ENCODE measurements around the gene RGS3.

RGS3 gene

DNA sequence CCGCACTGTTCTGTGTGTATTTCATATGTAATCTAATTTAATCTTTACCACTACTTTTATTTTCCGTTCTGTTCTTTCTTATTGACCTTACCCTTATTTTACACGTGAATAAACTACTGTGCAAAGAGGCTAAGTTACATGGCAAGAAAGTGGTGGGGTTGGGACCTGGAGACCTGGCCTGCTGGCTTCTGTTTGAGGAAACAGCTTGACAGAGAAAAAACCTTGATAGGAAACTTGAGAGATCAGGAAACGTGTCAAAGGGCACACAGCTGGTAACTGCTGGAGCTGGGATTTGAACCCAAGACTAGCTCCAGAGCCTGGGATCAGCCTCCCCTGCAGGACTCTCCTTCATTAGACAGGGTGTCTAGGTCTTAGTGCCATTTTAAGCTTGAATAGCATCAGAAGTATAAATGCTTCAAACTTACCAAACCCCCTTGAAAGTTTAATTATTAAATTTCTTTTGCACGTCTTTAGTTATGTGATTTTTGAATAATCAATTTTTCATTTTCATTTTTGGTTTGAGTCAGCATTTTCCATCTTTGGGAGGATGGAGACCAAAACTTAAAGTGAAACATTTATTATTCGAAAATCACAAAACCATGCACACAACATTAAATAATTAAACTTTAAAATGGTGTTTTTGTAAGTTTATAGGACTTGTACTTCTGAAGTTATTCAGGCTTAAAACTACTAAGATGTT is 129.5 kb downstream of the RGS3 start:
- no peak for DNase-seq (ENCODE audit: low read depth)
- H3K4me3 ChIP-seq (ENCODE audit: low read depth, low read length): no peak overlapping the region
- TF ChIP-seq, protein P1, sequence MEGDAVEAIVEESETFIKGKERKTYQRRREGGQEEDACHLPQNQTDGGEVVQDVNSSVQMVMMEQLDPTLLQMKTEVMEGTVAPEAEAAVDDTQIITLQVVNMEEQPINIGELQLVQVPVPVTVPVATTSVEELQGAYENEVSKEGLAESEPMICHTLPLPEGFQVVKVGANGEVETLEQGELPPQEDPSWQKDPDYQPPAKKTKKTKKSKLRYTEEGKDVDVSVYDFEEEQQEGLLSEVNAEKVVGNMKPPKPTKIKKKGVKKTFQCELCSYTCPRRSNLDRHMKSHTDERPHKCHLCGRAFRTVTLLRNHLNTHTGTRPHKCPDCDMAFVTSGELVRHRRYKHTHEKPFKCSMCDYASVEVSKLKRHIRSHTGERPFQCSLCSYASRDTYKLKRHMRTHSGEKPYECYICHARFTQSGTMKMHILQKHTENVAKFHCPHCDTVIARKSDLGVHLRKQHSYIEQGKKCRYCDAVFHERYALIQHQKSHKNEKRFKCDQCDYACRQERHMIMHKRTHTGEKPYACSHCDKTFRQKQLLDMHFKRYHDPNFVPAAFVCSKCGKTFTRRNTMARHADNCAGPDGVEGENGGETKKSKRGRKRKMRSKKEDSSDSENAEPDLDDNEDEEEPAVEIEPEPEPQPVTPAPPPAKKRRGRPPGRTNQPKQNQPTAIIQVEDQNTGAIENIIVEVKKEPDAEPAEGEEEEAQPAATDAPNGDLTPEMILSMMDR (IDR thresholded peaks at IDR 0.05; ENCODE audit: low read depth, low read length, missing control alignments): no peak

DNA sequence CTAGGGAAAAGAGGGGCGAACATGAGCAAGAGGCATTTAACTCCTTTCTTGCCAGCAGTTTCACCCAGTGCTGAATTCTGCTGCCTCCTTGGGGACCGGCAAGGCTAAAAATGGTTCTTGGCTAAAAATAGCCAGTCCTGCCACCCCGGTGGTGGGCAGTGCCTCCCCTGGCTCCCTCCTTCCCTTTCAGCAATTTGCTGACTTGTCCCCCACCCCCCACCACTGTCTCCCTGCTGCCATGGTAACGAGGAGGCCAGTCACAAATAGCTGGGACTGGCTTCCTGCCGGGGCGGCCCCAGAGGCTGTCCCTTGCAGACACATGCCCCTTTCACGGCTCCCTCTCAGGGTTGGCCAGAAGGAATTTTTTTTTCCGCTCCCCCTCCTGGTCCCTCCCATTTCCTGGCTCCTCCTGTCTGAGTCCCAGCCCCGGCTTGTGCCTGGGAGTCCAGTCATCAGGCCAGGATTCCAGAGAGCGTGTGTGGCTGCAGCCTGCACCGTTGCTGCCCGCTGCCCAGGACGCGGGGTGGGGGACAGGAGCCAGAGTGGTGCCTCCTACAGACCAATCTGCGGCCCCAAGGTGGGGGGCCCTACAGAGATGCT is 130.3 kb downstream of the RGS3 start:
- no peak for DNase-seq (ENCODE audit: low read depth)
- no peak overlapping the region for H3K4me3 ChIP-seq (ENCODE audit: low read depth, low read length)
- TF ChIP-seq, protein P1 (IDR thresholded peaks at IDR 0.05; ENCODE audit: low read depth, low read length, missing control alignments): no peak

DNA sequence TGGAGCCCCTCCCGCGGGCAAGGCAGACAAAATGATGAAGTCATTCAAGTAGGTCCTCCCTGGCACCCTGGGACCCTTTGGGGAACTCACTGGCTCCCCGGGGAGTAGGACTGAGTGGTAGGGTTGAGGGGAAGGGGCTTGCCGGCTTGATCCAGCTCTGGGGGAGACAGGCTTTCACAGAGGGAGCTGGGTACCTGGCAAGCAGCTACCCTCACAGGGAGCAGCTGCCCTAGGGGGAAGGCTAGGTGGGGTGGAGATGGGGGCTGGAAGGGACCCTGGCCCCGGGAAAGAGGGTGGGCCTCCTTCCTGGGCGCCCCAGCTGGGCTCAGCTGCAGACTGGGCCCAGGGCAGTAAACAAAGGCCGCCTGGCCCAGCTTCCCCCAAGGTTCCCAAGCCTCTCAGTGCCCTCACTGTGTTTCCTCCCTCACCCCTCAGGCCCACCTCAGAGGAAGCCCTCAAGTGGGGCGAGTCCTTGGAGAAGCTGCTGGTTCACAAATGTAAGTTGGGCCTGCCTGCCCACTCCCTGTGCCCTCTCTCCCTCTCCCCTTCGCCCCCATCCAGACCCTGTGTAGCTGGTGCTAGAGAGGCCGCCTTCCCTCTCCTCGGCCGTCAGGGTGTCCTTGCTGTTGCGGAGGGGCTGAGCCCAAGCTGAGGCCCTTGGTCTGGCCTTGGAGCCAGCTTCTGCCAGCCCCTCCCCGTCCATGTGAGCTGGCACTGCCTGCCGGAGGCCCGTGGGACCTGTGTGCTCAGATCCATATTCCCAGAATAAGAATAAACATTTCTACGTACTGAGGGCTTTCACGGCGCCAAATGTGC is 131.2 kb downstream of the RGS3 start:
- no peak overlapping the region for H3K4me3 ChIP-seq (ENCODE audit: low read depth, low read length)
- TF ChIP-seq, protein P1 (IDR thresholded peaks at IDR 0.05; ENCODE audit: low read depth, low read length, missing control alignments): no peak
- DNase-seq (ENCODE audit: low read depth): no peak

DNA sequence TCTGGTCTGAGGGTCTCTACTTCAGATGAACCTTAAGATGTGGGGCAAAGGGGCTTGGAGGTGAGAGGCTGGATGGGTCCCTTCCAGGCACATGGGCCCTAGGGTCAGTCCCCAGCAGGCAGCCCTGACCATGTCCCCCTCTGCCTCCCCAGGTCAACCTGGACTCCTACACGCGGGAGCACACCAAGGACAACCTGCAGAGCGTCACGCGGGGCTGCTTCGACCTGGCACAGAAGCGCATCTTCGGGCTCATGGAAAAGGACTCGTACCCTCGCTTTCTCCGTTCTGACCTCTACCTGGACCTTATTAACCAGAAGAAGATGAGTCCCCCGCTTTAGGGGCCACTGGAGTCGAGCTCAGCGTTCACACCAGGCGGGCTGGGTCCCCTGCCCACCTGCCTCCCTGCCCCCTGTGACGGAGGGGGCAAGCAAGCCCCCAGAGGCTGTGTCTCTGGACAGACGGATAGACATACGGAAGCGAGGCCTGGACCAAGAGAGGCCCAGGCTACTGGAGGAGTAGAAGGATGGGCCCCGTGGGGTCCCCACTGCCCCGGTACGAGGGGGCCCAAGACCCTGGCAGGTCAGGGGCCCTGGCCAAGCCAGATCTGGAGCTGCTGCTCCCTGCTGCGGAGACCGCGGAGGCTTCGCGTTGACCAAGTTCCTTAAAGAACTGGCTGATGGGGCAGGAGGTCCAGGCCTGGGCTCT is 133.2 kb downstream of the RGS3 start:
- no peak overlapping the region for H3K4me3 ChIP-seq (ENCODE audit: low read depth, low read length)
- TF ChIP-seq, protein P1 (IDR thresholded peaks at IDR 0.05; ENCODE audit: low read depth, low read length, missing control alignments): no peak
- no peak for DNase-seq (ENCODE audit: low read depth)

DNA sequence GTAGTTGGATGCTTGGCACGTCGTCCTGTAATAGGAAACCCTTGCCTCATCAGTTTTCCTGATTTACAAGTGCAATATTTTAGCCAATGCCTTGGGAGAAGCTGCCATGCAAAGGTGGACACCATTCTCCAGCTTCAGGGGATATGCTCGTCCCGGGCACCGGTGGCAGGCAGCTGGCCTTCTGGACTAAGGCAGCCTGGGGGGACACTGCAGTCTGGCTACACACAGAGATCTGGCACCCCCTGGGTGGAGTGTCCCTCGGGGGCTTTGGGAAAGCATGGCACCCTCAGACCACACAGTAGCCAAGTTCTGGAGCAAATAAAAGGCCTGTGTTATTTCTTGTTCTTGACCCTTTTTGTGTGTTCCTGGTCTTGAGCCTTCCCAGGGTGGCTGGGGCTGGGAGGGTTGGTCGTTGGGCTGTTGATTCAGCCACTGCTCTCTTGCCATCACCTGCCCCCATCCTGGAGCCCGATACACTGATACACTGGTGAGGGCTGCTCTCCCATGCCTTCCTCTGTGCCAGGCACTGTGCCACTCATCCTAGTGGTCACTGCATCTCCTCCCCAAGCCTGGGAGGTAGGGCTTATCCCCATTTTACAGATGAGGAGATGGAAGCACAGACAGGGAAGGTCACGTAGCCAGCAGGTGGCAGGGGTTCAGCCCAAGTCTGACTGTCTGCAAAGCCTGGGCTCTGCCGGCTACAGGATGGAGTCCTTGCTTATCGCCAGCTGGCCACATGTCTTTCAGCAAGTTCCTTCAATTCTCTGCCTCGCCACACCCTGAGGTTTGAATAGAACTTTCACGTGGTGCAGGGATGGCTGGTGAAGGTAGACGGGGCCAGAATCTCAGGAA is 134.1 kb downstream of the RGS3 start:
- H3K4me3 ChIP-seq (ENCODE audit: low read depth, low read length): no peak overlapping the region
- TF ChIP-seq, protein P1 (IDR thresholded peaks at IDR 0.05; ENCODE audit: low read depth, low read length, missing control alignments): no peak
- DNase-seq (ENCODE audit: low read depth): no peak

DNA sequence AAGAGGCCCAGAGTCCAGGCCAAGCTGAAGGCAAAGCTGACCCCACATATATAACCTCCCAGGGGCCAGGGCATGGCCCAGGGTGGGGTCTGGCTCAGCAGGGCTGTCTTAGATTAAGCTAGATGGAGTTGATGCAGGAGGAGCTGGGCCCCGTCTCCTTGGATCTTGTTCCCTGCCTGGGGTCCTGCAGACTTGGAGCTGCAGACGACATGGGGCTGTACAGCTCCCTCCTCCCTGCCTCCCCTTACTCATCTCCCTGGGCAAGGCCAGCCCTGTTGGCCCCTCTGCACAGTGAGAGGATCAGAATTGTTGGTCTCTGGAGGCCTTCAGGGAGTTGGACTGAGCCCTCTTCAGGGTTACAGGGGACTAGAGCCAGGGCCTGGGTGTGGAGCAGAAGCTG is 134.9 kb downstream of the RGS3 start:
- TF ChIP-seq, protein P1 (IDR thresholded peaks at IDR 0.05; ENCODE audit: low read depth, low read length, missing control alignments): no peak
- H3K4me3 ChIP-seq (ENCODE audit: low read depth, low read length): no peak overlapping the region
- no peak for DNase-seq (ENCODE audit: low read depth)

All from GM12864 (cell line).